GM19463 (cell line): ENCODE results near the gene TMEM18.
"Not testable (repeated sequence)": the region's sequence is repeated elsewhere in the genome, so short reads cannot be mapped to it uniquely, and the experiment has no call there.

Experiments used
- ATAC-seq: cut with Tn5 transposase; IDR thresholded peaks from one replicate; pipeline ENCODE4 v1.9.1; 2021; ENCODE audit warnings: mild to moderate bottlenecking, moderate library complexity; ENCODE audit not compliant: unreplicated experiment

The TMEM18 gene

GRCh38 chr2:677056-677958 is at the start of gene TMEM18:
Gene TMEM18 (minus strand): TSS chr2:677406. CDS start chr2:677345, 61 bp downstream.
- peak; percentile 39 for ATAC-seq

GRCh38 chr2:726169-726568 is 49.0 kb upstream of the TMEM18 start:
- peak; percentile 77 for ATAC-seq

GRCh38 chr2:725468-725867 is 48.3 kb upstream of the TMEM18 start:
- ATAC-seq: no peak

GRCh38 chr2:723761-724160 is 46.6 kb upstream of the TMEM18 start:
- ATAC-seq: no peak

- no peak for ATAC-seq
Observed at GRCh38 chr2:720842-721241, 43.6 kb upstream of the TMEM18 start.

GRCh38 chr2:719734-720133 is 42.5 kb upstream of the TMEM18 start:
- no peak for ATAC-seq

GRCh38 chr2:719191-719590 is 42.0 kb upstream of the TMEM18 start:
- no peak for ATAC-seq

- ATAC-seq: no peak
Observed at GRCh38 chr2:717661-718060, 40.5 kb upstream of the TMEM18 start.

- ATAC-seq: no peak
Observed at GRCh38 chr2:715854-716560, 38.8 kb upstream of the TMEM18 start.

- no peak for ATAC-seq
Observed at GRCh38 chr2:715038-715437, 37.8 kb upstream of the TMEM18 start.

- ATAC-seq: peak; percentile 99
Observed at GRCh38 chr2:714005-714741, 37.0 kb upstream of the TMEM18 start.

GRCh38 chr2:710867-711665 is 33.9 kb upstream of the TMEM18 start:
- ATAC-seq: no peak

- ATAC-seq: no peak
Observed at GRCh38 chr2:709138-709765, 32.0 kb upstream of the TMEM18 start.

- no peak for ATAC-seq
Observed at GRCh38 chr2:708667-709066, 31.5 kb upstream of the TMEM18 start.

GRCh38 chr2:705971-706511 is 28.8 kb upstream of the TMEM18 start:
- ATAC-seq: peak; percentile 95

GRCh38 chr2:702765-703164 is 25.6 kb upstream of the TMEM18 start:
- not testable (repeated sequence) for ATAC-seq

GRCh38 chr2:696999-697627 is 19.9 kb upstream of the TMEM18 start:
- no peak for ATAC-seq

GRCh38 chr2:696463-696862 is 19.3 kb upstream of the TMEM18 start:
- peak; percentile 94 for ATAC-seq

GRCh38 chr2:694906-695510 is 17.8 kb upstream of the TMEM18 start:
- no peak for ATAC-seq
